ENCODE measurements around the gene GABRP.

The GABRP gene

DNA sequence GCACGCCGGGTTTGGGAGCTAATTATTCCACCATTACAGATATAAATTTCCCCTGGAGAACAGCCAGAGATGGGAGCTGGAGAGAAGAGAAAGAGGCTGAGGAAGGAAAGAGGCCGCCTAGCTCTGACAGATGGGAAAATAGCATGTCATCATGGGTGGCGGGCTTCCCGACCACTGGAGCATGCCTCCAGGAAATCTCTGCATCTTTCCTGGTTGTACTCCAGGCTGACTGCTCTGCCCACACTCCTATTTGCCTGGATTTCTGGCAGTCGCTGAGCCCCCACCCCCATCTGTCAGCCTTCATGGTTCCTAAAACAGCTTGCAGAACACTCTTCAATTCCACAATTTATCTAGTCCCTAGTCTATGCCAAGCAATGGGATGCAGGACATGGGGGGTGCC, 14.3 kb upstream of the GABRP start:
- no peak for TF ChIP-seq SPI1 (IDR thresholded peaks at IDR 0.05; ENCODE audit: borderline replicate concordance, low read depth)
- TF ChIP-seq, protein P1, sequence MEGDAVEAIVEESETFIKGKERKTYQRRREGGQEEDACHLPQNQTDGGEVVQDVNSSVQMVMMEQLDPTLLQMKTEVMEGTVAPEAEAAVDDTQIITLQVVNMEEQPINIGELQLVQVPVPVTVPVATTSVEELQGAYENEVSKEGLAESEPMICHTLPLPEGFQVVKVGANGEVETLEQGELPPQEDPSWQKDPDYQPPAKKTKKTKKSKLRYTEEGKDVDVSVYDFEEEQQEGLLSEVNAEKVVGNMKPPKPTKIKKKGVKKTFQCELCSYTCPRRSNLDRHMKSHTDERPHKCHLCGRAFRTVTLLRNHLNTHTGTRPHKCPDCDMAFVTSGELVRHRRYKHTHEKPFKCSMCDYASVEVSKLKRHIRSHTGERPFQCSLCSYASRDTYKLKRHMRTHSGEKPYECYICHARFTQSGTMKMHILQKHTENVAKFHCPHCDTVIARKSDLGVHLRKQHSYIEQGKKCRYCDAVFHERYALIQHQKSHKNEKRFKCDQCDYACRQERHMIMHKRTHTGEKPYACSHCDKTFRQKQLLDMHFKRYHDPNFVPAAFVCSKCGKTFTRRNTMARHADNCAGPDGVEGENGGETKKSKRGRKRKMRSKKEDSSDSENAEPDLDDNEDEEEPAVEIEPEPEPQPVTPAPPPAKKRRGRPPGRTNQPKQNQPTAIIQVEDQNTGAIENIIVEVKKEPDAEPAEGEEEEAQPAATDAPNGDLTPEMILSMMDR (IDR thresholded peaks at IDR 0.05; ENCODE audit: insufficient read depth, low read length): no peak
- no peak for TF ChIP-seq POLR2AphosphoS5 (IDR thresholded peaks at IDR 0.05; ENCODE audit: low read depth)
- no peak for TF ChIP-seq GABPA (IDR thresholded peaks at IDR 0.05; ENCODE audit: low read depth)
- TF ChIP-seq, protein P2, sequence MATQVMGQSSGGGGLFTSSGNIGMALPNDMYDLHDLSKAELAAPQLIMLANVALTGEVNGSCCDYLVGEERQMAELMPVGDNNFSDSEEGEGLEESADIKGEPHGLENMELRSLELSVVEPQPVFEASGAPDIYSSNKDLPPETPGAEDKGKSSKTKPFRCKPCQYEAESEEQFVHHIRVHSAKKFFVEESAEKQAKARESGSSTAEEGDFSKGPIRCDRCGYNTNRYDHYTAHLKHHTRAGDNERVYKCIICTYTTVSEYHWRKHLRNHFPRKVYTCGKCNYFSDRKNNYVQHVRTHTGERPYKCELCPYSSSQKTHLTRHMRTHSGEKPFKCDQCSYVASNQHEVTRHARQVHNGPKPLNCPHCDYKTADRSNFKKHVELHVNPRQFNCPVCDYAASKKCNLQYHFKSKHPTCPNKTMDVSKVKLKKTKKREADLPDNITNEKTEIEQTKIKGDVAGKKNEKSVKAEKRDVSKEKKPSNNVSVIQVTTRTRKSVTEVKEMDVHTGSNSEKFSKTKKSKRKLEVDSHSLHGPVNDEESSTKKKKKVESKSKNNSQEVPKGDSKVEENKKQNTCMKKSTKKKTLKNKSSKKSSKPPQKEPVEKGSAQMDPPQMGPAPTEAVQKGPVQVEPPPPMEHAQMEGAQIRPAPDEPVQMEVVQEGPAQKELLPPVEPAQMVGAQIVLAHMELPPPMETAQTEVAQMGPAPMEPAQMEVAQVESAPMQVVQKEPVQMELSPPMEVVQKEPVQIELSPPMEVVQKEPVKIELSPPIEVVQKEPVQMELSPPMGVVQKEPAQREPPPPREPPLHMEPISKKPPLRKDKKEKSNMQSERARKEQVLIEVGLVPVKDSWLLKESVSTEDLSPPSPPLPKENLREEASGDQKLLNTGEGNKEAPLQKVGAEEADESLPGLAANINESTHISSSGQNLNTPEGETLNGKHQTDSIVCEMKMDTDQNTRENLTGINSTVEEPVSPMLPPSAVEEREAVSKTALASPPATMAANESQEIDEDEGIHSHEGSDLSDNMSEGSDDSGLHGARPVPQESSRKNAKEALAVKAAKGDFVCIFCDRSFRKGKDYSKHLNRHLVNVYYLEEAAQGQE (IDR thresholded peaks at IDR 0.05; ENCODE audit: insufficient replicate concordance, low read depth): no peak
- DNase-seq (ENCODE audit: low read depth in 1 of 2, low spot score in 1 of 2): no peak
- Histone ChIP-seq H3K4me3 (replicated peaks; ENCODE audit: insufficient read depth, low read length) (no peak overlapping the region), H3K27me3 (ENCODE audit: insufficient read depth, poor library complexity, severe bottlenecking) (no peaks in the 10 kb centered on the region), H3K27ac (replicated peaks) (no peak overlapping the region)

DNA sequence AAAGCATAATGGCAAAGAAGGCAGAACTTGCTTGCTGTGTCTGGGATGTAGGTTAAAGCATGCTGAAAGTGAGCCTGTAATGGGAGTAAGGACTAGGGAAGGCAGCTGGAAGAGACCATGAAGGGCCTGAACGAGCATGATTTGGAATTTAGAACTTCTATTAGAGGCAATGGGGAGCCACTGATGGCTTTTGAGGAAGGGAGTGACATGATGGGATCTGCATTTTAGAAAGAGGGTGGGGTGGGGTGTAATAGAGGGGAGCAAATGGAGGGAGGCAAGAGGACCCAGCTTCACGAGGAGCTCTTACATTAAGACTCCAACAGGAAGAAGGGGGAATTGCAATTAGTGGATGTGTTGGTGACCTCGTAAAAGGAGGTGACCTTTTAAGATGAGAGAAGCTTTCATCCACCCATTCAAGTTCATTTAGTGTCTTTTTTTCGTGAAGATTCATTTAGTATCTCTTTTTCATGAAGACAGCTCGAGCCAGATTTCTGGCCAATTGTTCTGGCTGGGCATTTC, 13.6 kb upstream of the GABRP start:
- TF ChIP-seq SPI1 (IDR thresholded peaks at IDR 0.05; ENCODE audit: borderline replicate concordance, low read depth) (no peak), POLR2AphosphoS5 (IDR thresholded peaks at IDR 0.05; ENCODE audit: low read depth) (no peak), GABPA (IDR thresholded peaks at IDR 0.05; ENCODE audit: low read depth) (no peak)
- TF ChIP-seq, protein P1 (IDR thresholded peaks at IDR 0.05; ENCODE audit: insufficient read depth, low read length): no peak
- TF ChIP-seq, protein P2 (IDR thresholded peaks at IDR 0.05; ENCODE audit: insufficient replicate concordance, low read depth): no peak
- H3K27me3 ChIP-seq (ENCODE audit: insufficient read depth, poor library complexity, severe bottlenecking): no peaks in the 10 kb centered on the region
- DNase-seq (ENCODE audit: low read depth in 1 of 2, low spot score in 1 of 2): no peak
- no peak overlapping the region for H3K27ac ChIP-seq (replicated peaks)
- H3K4me3 ChIP-seq (replicated peaks; ENCODE audit: insufficient read depth, low read length): no peak overlapping the region

DNA sequence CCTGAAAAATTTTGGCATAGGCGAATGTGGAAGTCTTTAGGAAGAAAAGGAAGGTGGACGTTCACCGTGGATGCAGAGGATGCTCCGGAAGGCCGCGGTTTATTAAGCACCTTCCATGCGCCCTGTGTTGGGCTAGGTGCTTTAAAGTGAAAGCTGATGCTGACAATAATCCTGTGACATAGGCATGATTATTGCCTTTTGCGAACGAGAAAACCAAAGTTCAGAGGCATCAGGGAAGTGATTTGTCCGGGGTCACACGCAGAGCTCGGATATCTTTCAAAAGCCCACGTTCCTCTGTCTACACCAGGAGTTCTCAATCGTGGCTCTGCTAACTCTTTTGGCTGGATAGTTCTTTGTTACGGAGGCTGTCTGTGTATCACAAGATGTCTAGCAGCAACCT, 12.0 kb upstream of the GABRP start:
- no peak for DNase-seq (ENCODE audit: low read depth in 1 of 2, low spot score in 1 of 2)
- Histone ChIP-seq H3K27me3 (ENCODE audit: insufficient read depth, poor library complexity, severe bottlenecking) (no peaks in the 10 kb centered on the region), H3K4me3 (replicated peaks; ENCODE audit: insufficient read depth, low read length) (no peak overlapping the region), H3K27ac (replicated peaks) (no peak overlapping the region)
- TF ChIP-seq, protein P1 (IDR thresholded peaks at IDR 0.05; ENCODE audit: insufficient read depth, low read length): no peak
- no peak for TF ChIP-seq SPI1 (IDR thresholded peaks at IDR 0.05; ENCODE audit: borderline replicate concordance, low read depth)
- no peak for TF ChIP-seq POLR2AphosphoS5 (IDR thresholded peaks at IDR 0.05; ENCODE audit: low read depth)
- TF ChIP-seq, protein P2 (IDR thresholded peaks at IDR 0.05; ENCODE audit: insufficient replicate concordance, low read depth): no peak
